Skeletal muscle cell (primary cell): ENCODE results near the gene ATAD1.
"Not testable (repeated sequence)": the region's sequence is repeated elsewhere in the genome, so short reads cannot be mapped to it uniquely, and the experiment has no call there.

Experiments
- DNase-seq: peaks from one replicate; pipeline ENCODE4 v3.0.0-alpha.2; 2010; ENCODE audit warnings: low read depth
- H3K4me3 ChIP-seq: 2 replicates; pipeline ENCODE4 v1.5.1; 2011; ENCODE audit warnings: low read depth, mild to moderate bottlenecking, control low read depth, low read length, moderate library complexity

ATAD1 gene

GRCh38 chr10:87738253-87738652 lies 79.8 kb downstream of the ATAD1 start:
- DNase-seq: not testable (repeated sequence)

GRCh38 chr10:87734987-87735827 lies 82.8 kb downstream of the ATAD1 start:
- H3K4me3 ChIP-seq: no peak overlapping the region
- DNase-seq: no peak

More at GRCh38 chr10:87738253-87738652, 79.8 kb downstream of the ATAD1 start:
- H3K4me3 ChIP-seq: not testable (repeated sequence)

GRCh38 chr10:87733081-87733480 lies 84.9 kb downstream of the ATAD1 start:
- no peak for DNase-seq
- no peak overlapping the region for H3K4me3 ChIP-seq

- no peak for DNase-seq
- no peak overlapping the region for H3K4me3 ChIP-seq
These were observed 88.1 kb downstream of the ATAD1 start for GRCh38 chr10:87729940-87730339.

GRCh38 chr10:87724789-87725188 lies 93.2 kb downstream of the ATAD1 start:
- H3K4me3 ChIP-seq: no peak overlapping the region
- no peak for DNase-seq

- H3K4me3 ChIP-seq: no peak overlapping the region
These were observed 94.5 kb downstream of the ATAD1 start for GRCh38 chr10:87723500-87723899.

GRCh38 chr10:87722716-87723115 lies 95.3 kb downstream of the ATAD1 start:
- no peak for DNase-seq
- H3K4me3 ChIP-seq: no peak overlapping the region

More at GRCh38 chr10:87723500-87723899, 94.5 kb downstream of the ATAD1 start:
- no peak for DNase-seq

GRCh38 chr10:87721781-87722180 lies 96.2 kb downstream of the ATAD1 start:
- no peak for DNase-seq

GRCh38 chr10:87720665-87721064 lies 97.4 kb downstream of the ATAD1 start:
- DNase-seq: no peak
- H3K4me3 ChIP-seq: no peak overlapping the region

More at GRCh38 chr10:87721781-87722180, 96.2 kb downstream of the ATAD1 start:
- no peak overlapping the region for H3K4me3 ChIP-seq

GRCh38 chr10:87716348-87716670 lies 101.7 kb downstream of the ATAD1 start:
- no peak for DNase-seq

GRCh38 chr10:87715552-87716347 lies 102.3 kb downstream of the ATAD1 start:
- H3K4me3 ChIP-seq: no peak overlapping the region
- no peak for DNase-seq

More at GRCh38 chr10:87716348-87716670, 101.7 kb downstream of the ATAD1 start:
- H3K4me3 ChIP-seq: no peak overlapping the region

GRCh38 chr10:87713707-87714106 lies 104.3 kb downstream of the ATAD1 start:
- H3K4me3 ChIP-seq: no peak overlapping the region
- no peak for DNase-seq

GRCh38 chr10:87712913-87713616 lies 105.0 kb downstream of the ATAD1 start:
- no peak overlapping the region for H3K4me3 ChIP-seq
- no peak for DNase-seq

GRCh38 chr10:87707254-87707653 lies 110.8 kb downstream of the ATAD1 start:
- no peak overlapping the region for H3K4me3 ChIP-seq
- DNase-seq: no peak

- no peak for DNase-seq
- H3K4me3 ChIP-seq: no peak overlapping the region
These were observed 111.3 kb downstream of the ATAD1 start for GRCh38 chr10:87706731-87707130.

- no peak for DNase-seq
- H3K4me3 ChIP-seq: no peak overlapping the region
These were observed 112.7 kb downstream of the ATAD1 start for GRCh38 chr10:87705339-87705738.

- H3K4me3 ChIP-seq: no peak overlapping the region
- no peak for DNase-seq
These were observed 114.3 kb downstream of the ATAD1 start for GRCh38 chr10:87703771-87704170.

GRCh38 chr10:87702973-87703294 lies 115.1 kb downstream of the ATAD1 start:
- no peak overlapping the region for H3K4me3 ChIP-seq

GRCh38 chr10:87702260-87702972 lies 115.6 kb downstream of the ATAD1 start:
- H3K4me3 ChIP-seq: no peak overlapping the region

More at GRCh38 chr10:87702973-87703294, 115.1 kb downstream of the ATAD1 start:
- no peak for DNase-seq

More at GRCh38 chr10:87702260-87702972, 115.6 kb downstream of the ATAD1 start:
- no peak for DNase-seq
